Smooth muscle cell (in vitro differentiated cells): ENCODE results near the gene VSIG10L2. TPM values are rescaled to one million over a fixed set of nuclear protein-coding genes. Genes with fewer than 3 reads are reported as not detected.

ENCODE experiments used
- DNase-seq: peaks from one replicate; lab custom pipeline; 2025; ENCODE audit not compliant: unreplicated experiment; lab: John Stamatoyannopoulos, UW
- H2AFZ ChIP-seq: fragments of 200-600 bp; sonication (generic); 2 replicates; pipeline ENCODE4 v1.6.0; 2016; ENCODE audit warnings: antibody characterized with exemption, low read depth, mild to moderate bottlenecking
- H3F3A ChIP-seq: fragments of 200-600 bp; sonication (generic); 2 replicates; pipeline ENCODE4 v1.6.0; 2017; ENCODE audit warnings: antibody characterized with exemption, low read depth
- H3K27ac ChIP-seq: fragments of 200-600 bp; sonication (generic); 2 replicates; pipeline ENCODE4 v1.5.1; 2016; ENCODE audit warnings: low read depth, mild to moderate bottlenecking
- H3K27me3 ChIP-seq: fragments of 200-600 bp; sonication (generic); 2 replicates; pipeline ENCODE4 v1.6.1; 2016; ENCODE audit warnings: low read depth, mild to moderate bottlenecking
- H3K36me3 ChIP-seq: fragments of 200-600 bp; sonication (generic); 2 replicates; pipeline ENCODE4 v1.5.1; 2016; ENCODE audit warnings: low read depth
- H3K4me1 ChIP-seq: fragments of 200-600 bp; sonication (generic); 2 replicates; pipeline ENCODE4 v1.5.1; 2016; ENCODE audit warnings: low read depth
- H3K4me2 ChIP-seq: fragments of 200-600 bp; sonication (generic); 2 replicates; pipeline ENCODE4 v1.6.0; 2016; ENCODE audit warnings: mild to moderate bottlenecking
- H3K4me3 ChIP-seq: fragments of 200-600 bp; sonication (generic); 2 replicates; pipeline ENCODE4 v1.5.1; 2016; ENCODE audit warnings: mild to moderate bottlenecking
- H3K79me2 ChIP-seq: fragments of 200-600 bp; sonication (generic); 2 replicates; pipeline ENCODE4 v1.6.0; 2016; ENCODE audit warnings: low read depth, mild to moderate bottlenecking
- H3K9ac ChIP-seq: fragments of 200-600 bp; sonication (generic); 2 replicates; pipeline ENCODE4 v1.6.0; 2016; ENCODE audit warnings: low read depth
- H3K9me3 ChIP-seq: fragments of 200-600 bp; sonication (generic); replicated peaks from 2 replicates; pipeline ENCODE4 v1.5.1; 2016; ENCODE audit warnings: low read depth
- H4K20me1 ChIP-seq: fragments of 200-600 bp; sonication (generic); 2 replicates; pipeline ENCODE4 v1.6.0; 2016; ENCODE audit warnings: low read depth
- CTCF ChIP-seq: fragments of 200-600 bp; sonication (generic); IDR thresholded peaks from 2 replicates; pipeline ENCODE4 v1.5.1; 2017; ENCODE audit warnings: borderline replicate concordance, mild to moderate bottlenecking, antibody characterized with exemption; ENCODE audit not compliant: insufficient read depth, poor library complexity, severe bottlenecking
- WGBS: methylation state at CpG from one replicate; pipeline ENCODE4 v1.1.7; 2016; ENCODE audit warnings: low lambda C conversion rate; 5-methylcytosine and 5-hydroxymethylcytosine counted together
- polyA plus RNA-seq: library from polyadenylated mRNA; unstranded; fragments of >200 nt; fragmentation: Nextera tagmentation; extraction: Ambion mirVana; gene quantifications from 2 replicates; pipeline ENCODE4 v1.2.1, GENCODE V29; 2016
- total RNA-seq: library from RNA; depleted of rRNA; stranded (reverse); fragments of >200 nt; gene quantifications from 2 replicates; pipeline ENCODE4 v1.2.3, GENCODE V29; 2014

Gene VSIG10L2
- total and polyA plus RNA-seq, 2 experiments from 2014 or later, result not detected

GRCh38 chr11:125902927-125903710 lies 42.7 kb upstream of the VSIG10L2 start, which contains the start of gene PUS3:
PUS3 (minus strand) TSS chr11:125903206; CDS start chr11:125896284, 6,922 bp downstream.
- TF ChIP-seq CTCF, result no peak
- H3K9me3 ChIP-seq, result no peaks in the 10 kb centered on the region
- H3K36me3 ChIP-seq, result no peaks in the 10 kb centered on the region
- peaks cover 13% of the 10 kb centered on the region for H3K4me1 ChIP-seq
- 5% methylated on average over 31 of the region's 31 CpGs for WGBS
- peak within 1 kb of the TSS; percentile 95 for H2AFZ ChIP-seq
- peak within 1 kb of the TSS; percentile 69 for H3K4me3 ChIP-seq
- peak within 1 kb of the TSS; percentile 96 for H3K4me2 ChIP-seq
- peak; percentile 53 for DNase-seq
- H3K79me2 ChIP-seq, result peaks cover 26% of the 10 kb centered on the region
- H3K27ac ChIP-seq, result peak within 1 kb of the TSS; percentile 26
- no peaks in the 10 kb centered on the region for H4K20me1 ChIP-seq
- peak within 1 kb of the TSS; percentile 74 for H3K9ac ChIP-seq
- H3F3A ChIP-seq, result peaks cover 9% of the 10 kb centered on the region
- H3K27me3 ChIP-seq, result peaks cover 30% of the 10 kb centered on the region

- no peak for DNase-seq
- Histone ChIP-seq H2AFZ (no peak within 1 kb of the TSS), H3K36me3 (no peaks in the 10 kb centered on the region), H3K9ac (no peak within 1 kb of the TSS), H3K27me3 (peaks cover 37% of the 10 kb centered on the region), H3K79me2 (peaks cover 20% of the 10 kb centered on the region), H3K27ac (no peak within 1 kb of the TSS), H3K4me1 (peaks cover 13% of the 10 kb centered on the region), H4K20me1 (no peaks in the 10 kb centered on the region), H3K9me3 (no peaks in the 10 kb centered on the region), H3K4me2 (peak within 1 kb of the TSS; percentile 96), H3F3A (peaks cover 9% of the 10 kb centered on the region), H3K4me3 (peak within 1 kb of the TSS; percentile 69)
- no peak for TF ChIP-seq CTCF
- WGBS, result 5% methylated on average over 64 of the region's 81 CpGs
These were observed 41.9 kb upstream of the VSIG10L2 start, which contains the start of gene DDX25 for GRCh38 chr11:125903711-125904659. DDX25 (plus strand) TSS chr11:125904508; CDS start chr11:125904518, 10 bp downstream.

- Histone ChIP-seq H3K27me3 (peaks cover 42% of the 10 kb centered on the region), H4K20me1 (no peaks in the 10 kb centered on the region), H3K4me2 (peak overlapping the region; percentile 96), H3K4me1 (peaks cover 13% of the 10 kb centered on the region), H2AFZ (no peak overlapping the region), H3K36me3 (no peaks in the 10 kb centered on the region), H3F3A (peaks cover 9% of the 10 kb centered on the region), H3K4me3 (peak overlapping the region; percentile 69), H3K9me3 (no peaks in the 10 kb centered on the region), H3K9ac (no peak overlapping the region), H3K79me2 (peaks cover 19% of the 10 kb centered on the region), H3K27ac (no peak overlapping the region)
- WGBS, result 64% methylated on average over 11 of the region's 11 CpGs
- DNase-seq, result no peak
- no peak for TF ChIP-seq CTCF
These were observed 41.2 kb upstream of the VSIG10L2 start for GRCh38 chr11:125904678-125905077.
